ENCODE data around the gene RARS2. TPM values are rescaled to one million over a fixed set of nuclear protein-coding genes. Genes with fewer than 3 reads are reported as not detected.
A peak's percentile ranks its signal among the peaks of the same experiment; 100 is the strongest.

Gene RARS2
- total and polyA plus RNA-seq, 9 of the 15 experiments (the other 6 are each of a cell fraction or from before 2014, with no cell fraction given): 30.0 to 92.7 (median 43.4) TPM

GRCh38 chr6:87551799-87552198 is 38.0 kb downstream of the RARS2 start:
- Histone ChIP-seq H2AFZ (ENCODE audit: low read depth, low read length) (no peak overlapping the region), H3K4me1 (replicated peaks in 1 of 2; ENCODE audit: control insufficient read depth in 2 of 2, insufficient read depth in 2 of 2, low read length in 2 of 2) (peaks cover 2 to 9% of the 10 kb centered on the region in 2 experiments; a peak in 2 of 5 replicates), H3K27me3 (ENCODE audit: control insufficient read depth in 2 of 2, insufficient read depth in 2 of 2, low read length in 2 of 2) (no peaks in the 10 kb centered on the region), H3K4me3 (no peak overlapping the region), H3K4me2 (ENCODE audit: insufficient read depth, low read length) (no peak overlapping the region), H3K9me1 (ENCODE audit: control insufficient read depth, insufficient read depth, low read length) (no peaks in the 10 kb centered on the region), H3K79me2 (ENCODE audit: control insufficient read depth, insufficient read depth, low read length) (0 out of 3 replicates have a peak, but pooled peaks cover 2% of the 10 kb centered on the region), H3K27ac (ENCODE audit: extremely low read depth, low read depth, low read length) (peak overlapping the region; percentile 33; the same call in 1 of the 3 replicates), H3K9me3 (replicated peaks; ENCODE audit: control insufficient read depth, insufficient read depth, low read depth, low read length) (no peaks in the 10 kb centered on the region), H3K36me3 (ENCODE audit: control insufficient read depth, insufficient read depth, low read length) (peaks cover 64% of the 10 kb centered on the region), H3K9ac (ENCODE audit: insufficient read depth in 1 of 2, low read depth in 2 of 2, low read length in 2 of 2) (no peak overlapping the region; a peak in 1 of 4 replicates), H4K20me1 (replicated peaks; ENCODE audit: control insufficient read depth, insufficient read depth, low read length) (no peaks in the 10 kb centered on the region)
- DNase-seq (ENCODE audit: extremely low read depth in 1 of 4, low spot score in 3 of 4) (peak in 1 of 4 experiments; percentile 4), FAIRE-seq (no peak), ATAC-seq (peak; percentile 78)
- CTCF ChIA-PET (ENCODE audit: low intra/inter-chr PET ratio): no interaction called here
- intact Hi-C loops (cut with micrococcal nuclease): no loop called here
- no TSS peak for BruUV-seq (replicated peaks)
- WGBS (ENCODE audit: insufficient coverage, low coverage, missing lambda C conversion rate): 8% methylated on average over 2 of the region's 2 CpGs
- POLR2A ChIA-PET: no interaction called here
- in situ Hi-C loops (cut with MboI): no loop called here
- TF ChIP-seq MCM2 (IDR thresholded peaks at IDR 0.05; ENCODE audit: low read depth) (no peak), CCNT2 (IDR thresholded peaks at IDR 0.05; ENCODE audit: borderline replicate concordance, extremely low read depth, insufficient read length, low read depth, low read length) (peak; percentile 15), PHTF2 (CRISPR knock-in tag; IDR thresholded peaks at IDR 0.05) (no peak), GABPA (tag; conservative IDR thresholded peaks at IDR 0.05; ENCODE audit: low read depth) (peak; percentile 31; the same call in 1 of the 2 replicates), ZNF780A (CRISPR knock-in tag; IDR thresholded peaks at IDR 0.05) (no peak), ZNF644 (tag; IDR thresholded peaks at IDR 0.05; ENCODE audit: low read depth) (no peak), ZBTB1 (CRISPR knock-in tag; IDR thresholded peaks at IDR 0.05; ENCODE audit: borderline replicate concordance, low read depth) (no peak), MEIS2 (IDR thresholded peaks at IDR 0.05; ENCODE audit: partially characterized antibody) (peak; percentile 76), MCM3 (IDR thresholded peaks at IDR 0.05) (no peak), L3MBTL2 (IDR thresholded peaks at IDR 0.05) (peak; percentile 25; the same call in 1 of the 2 replicates), MYC (IDR thresholded peaks at IDR 0.05; ENCODE audit: low read depth, low read length) (peak; percentile 80), MYC (CRISPR knock-in tag; IDR thresholded peaks at IDR 0.05; ENCODE audit: borderline replicate concordance, low read depth) (no peak), TCF3 (CRISPR knock-in tag; IDR thresholded peaks at IDR 0.05) (peak; percentile 18; the same call in 1 of the 2 replicates), PYGO2 (tag; IDR thresholded peaks at IDR 0.05) (no peak), PKNOX1 (IDR thresholded peaks at IDR 0.05) (peak; percentile 91), CBFA2T3 (IDR thresholded peaks at IDR 0.05) (0 out of 2 replicates have a peak, but pooled peaks have one; percentile 6), FUS (optimal IDR thresholded peaks at IDR 0.05; ENCODE audit: low read depth, low read length) (no peak), MNT (conservative IDR thresholded peaks at IDR 0.05) (0 out of 4 replicates have a peak, but pooled peaks of 1 of the 2 experiments have one; percentile 7), HMBOX1 (IDR thresholded peaks at IDR 0.05) (peak; percentile 81), ARID1B (IDR thresholded peaks at IDR 0.05) (peak; percentile 22; the same call in 1 of the 2 replicates)

Measured in K562 (cell line).